HG03280 (cell line): ENCODE data around the gene CAMK1D.
"Not testable (repeated sequence)": the region's sequence is repeated elsewhere in the genome, so short reads cannot be mapped to it uniquely, and the experiment has no call there.

Experiments
- ATAC-seq: cut with Tn5 transposase; IDR thresholded peaks from one replicate; pipeline ENCODE4 v1.9.1; 2021; ENCODE audit warnings: mild to moderate bottlenecking, moderate library complexity; ENCODE audit not compliant: unreplicated experiment

CAMK1D gene

DNA sequence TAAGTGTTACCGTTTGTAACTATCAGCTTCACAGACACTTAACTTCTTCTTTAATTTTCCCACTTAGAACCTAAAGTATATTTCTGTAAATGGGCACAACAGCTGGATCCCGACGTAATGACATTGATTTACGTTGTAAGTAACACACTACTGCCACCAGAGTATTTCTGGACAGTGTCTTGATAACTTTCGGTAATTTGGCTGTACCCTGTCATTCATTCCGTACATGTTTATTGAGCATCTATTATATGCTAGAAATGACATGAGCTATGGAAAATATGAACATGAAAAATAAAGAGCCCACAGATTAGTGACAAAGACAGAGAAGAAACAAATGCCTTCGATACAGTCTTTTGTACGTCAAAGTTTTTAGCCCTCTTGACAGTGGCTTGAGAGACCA, 360.8 kb downstream of the CAMK1D start:
- ATAC-seq, result no peak

DNA sequence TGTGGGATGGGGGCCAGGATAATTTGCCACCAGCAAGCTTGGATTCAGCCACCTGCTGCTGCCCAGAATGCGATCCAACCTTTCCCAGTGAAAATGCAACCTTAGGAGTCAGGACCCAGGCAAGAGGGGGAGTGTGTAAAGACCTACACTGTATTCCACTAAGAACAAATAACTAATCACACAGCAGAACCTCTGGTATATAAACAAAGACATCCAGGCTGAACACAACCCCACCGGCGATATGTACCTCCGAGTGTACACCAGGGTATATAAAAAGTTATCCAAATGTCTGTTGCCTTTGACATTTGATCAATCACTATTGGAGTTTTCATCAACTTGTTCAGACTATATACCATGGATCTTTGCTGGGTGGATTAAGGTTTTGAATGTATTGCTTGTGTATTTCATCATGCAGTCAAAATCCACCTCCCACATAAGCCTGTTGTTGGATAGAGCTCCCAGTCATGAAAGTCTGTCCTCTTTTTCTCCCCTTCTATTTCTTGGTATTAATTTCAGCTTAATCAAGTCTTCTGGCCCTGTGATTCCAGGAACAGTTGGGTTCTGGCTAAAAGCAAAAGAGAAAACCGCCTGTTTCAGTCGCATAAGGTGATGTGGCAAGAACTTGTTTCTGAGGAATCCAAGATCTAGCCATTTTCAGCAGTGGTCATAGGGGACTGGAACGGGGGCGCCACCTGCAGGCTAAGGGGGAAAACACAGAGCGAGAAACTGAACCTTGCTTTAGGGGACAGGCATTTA, 361.4 kb downstream of the CAMK1D start:
- ATAC-seq, result peak; percentile 81

DNA sequence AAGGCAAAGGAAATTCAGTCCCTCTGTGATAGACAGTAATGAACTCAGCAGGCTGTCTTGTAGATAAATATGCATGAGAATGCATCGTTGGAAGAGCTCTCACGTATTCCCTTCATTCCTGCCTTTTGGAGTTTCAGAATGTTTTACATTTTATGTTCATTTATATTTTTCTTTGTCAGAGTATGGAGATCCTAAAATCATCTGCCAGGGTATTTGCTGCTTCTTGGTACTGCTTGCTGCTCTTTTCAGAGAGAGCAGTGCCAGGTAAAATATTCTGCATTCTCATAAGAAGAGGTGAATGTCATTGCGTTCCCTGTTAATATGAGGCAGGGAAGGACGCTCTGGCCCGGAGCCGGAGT, 362.0 kb downstream of the CAMK1D start:
- no peak for ATAC-seq

DNA sequence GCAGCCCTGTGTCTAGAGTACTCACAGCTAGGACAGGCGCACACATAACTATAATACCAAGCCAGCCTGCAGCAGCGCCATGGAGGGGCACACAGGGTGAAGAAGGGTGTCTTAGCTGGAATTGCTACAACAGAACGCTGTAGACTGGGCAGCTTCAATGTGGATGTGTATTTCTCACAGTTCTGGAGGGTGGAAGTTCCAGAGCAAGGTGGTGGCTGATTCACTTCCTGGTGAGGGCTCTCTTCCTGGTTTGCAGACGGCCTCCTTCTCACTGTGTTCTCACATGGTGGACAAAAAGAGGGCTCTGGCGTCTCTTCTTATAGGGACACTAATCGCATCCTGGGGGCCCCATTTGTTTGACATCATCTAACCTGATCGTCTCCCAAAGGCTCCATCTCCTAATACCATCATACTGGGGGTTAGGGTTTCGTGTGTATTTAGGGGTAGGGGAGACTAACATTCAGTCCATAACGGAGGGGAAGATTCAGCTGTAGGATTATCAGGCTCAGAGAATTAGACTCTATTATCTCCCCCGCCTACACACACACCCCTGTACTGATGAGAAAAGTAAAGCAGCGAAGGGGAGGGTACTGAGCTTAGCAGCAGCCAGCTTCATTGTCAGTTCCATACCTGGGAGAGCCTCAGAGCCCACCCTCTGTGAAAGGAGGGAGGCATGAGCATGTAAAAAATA, 363.1 kb downstream of the CAMK1D start:
- no peak for ATAC-seq

DNA sequence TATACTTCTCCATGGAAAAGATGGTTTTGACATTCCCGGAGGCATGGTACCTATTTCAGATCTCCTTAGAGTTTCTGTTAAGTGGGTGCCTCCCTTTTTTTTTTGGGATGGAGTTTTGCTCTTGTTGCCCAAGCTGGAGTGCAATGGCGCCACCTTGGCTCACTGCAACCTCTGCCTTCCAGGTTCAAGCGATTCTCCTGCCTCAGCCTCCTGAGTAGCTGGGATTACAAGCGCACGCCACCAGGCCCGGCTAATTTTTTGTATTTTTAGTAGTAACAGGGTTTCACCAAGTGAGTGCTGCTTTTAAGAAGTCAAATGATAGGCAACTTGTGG, 363.6 kb downstream of the CAMK1D start:
- ATAC-seq, result not testable (repeated sequence)

DNA sequence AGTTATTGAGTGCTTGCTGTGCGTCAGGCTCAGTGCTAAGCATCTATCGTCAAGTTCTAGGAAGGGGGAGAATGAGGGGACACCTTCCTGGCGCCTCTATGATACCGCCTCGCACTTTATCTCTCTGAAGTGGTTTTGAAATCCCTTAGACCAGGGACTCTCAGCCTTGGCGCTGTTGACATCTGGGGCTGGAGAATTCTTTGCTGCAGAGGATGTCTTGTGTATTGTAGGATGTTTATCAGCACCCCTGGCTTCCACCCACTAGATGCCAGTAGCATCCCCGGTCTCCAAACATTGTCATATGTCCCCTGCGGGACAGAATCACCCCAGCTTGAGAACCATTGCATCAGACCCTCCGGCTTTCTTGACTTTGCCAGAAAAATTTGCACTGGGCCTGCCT, 366.7 kb downstream of the CAMK1D start:
- ATAC-seq, result no peak

DNA sequence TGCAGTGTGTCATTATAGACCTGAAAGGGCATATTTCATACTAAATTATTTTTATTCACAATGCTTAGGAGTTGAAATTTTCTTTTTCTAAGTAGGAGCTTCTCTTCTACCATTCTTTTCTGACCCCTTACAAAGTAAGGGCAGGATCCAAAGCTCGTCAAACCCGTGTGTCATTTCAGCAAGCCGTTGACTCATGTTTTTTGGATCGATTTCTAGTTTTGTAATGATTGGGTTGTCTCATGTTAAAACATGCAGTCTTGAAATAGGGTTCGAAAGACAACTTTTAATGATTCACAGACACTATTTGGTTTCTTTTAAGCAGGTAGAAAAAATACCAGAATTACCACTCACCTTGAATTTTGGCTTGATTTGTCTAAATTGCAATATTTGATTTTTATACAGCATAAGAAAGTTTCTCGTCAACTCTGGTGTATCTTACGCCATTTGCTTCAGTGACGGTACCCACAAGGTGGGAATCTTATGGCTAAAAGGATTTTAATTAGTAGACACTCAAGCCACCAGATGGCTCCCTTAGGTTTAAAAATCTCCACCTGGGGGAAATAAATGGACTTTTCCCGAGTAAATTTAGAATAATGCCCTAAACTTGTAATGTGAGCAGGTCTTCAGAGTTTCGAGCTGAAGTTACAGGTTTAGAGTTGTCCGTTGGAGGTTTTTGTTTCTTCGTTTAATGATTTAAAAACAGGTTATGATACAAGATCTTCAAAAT, 368.8 kb downstream of the CAMK1D start:
- ATAC-seq, result no peak

DNA sequence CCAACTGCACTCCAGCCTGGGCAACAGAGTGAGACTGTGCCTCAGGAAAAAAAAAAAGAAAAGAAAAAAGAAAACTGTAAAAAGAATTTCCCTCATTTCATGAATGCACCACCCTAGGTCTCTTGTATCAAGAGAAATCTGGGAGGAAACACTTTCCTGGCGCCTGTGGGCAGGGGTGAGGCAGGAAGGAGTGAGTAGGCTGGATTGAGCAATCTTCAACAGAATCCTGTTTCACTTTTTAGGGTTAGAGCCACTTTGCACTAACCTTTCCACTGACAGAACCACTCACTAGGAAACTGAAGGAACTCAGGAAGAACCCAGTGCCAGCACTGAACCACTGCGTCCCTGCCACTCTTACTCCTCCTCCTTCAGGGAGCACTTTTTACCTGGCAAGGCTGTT, 370.0 kb downstream of the CAMK1D start:
- ATAC-seq, result no peak

DNA sequence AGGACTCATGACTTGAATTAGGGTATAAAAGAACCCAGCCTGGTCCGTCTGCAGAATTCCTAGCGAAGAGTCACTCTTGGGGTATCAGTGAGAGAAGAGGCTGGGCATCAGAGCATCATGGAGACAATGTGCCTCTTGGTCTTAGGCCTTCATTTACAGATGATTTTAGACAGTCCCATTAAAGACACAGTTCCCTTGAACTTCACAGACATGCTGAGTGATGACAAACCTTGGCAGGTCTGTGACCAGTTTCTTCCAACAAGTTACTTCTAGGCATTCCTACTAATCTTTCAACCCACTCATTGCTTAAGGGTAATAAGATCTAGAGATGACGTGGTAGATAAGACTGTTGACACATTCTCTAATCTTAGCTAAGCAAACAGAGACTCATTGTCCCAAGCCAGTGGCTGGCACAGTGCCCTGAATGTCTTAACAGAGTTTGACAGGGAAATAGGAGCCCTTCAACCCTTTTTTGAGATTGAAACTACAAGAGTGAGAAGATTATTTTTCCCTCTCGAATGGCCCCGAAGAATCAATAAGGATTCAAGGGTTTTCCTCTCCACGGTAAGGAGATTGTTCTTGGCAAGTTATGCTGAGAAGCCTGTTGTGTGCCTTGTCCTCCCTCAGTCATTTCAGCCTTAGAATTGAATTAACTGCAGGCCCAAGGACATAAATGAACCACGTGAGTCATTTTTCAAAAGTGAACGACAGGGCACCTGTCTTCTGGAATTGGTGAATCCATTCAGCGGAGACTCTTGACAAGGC, 371.1 kb downstream of the CAMK1D start:
- no peak for ATAC-seq

DNA sequence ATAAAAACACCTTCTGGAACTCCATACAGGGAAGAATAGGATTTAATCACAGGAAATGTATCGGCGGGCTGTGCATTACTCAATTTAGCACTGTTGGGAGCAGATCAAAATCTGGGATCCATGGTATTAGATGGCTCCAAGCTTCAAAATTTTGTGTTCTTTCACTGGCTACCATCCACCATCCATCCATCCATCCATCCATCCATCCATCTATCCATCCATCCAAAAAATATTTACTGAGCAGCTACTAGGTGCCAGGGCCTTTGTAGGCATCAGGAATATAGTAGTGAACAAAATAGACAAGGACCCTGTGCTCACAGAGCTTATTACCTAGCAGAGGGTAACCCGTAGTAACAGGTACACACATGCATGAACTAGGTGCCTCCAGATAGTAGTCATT, 372.0 kb downstream of the CAMK1D start:
- ATAC-seq, result no peak

DNA sequence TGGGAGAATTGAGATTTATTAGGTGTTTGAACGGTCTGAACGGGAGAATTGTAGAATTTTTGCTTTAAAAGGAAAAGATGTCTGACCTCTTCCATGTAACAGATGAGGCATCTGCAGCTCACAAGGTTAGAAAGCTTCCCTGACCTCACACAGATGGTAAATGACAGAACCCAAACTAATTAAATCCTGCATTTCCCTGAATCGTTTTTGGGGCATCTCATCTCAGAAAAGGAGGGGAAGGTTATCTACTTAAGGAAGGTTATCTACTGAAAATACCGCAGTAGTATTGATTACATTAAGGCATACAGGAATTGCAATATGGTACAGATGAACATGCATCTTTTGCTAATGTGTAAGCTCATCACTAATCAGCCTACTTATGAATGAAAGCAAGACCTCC, 373.9 kb downstream of the CAMK1D start:
- no peak for ATAC-seq

DNA sequence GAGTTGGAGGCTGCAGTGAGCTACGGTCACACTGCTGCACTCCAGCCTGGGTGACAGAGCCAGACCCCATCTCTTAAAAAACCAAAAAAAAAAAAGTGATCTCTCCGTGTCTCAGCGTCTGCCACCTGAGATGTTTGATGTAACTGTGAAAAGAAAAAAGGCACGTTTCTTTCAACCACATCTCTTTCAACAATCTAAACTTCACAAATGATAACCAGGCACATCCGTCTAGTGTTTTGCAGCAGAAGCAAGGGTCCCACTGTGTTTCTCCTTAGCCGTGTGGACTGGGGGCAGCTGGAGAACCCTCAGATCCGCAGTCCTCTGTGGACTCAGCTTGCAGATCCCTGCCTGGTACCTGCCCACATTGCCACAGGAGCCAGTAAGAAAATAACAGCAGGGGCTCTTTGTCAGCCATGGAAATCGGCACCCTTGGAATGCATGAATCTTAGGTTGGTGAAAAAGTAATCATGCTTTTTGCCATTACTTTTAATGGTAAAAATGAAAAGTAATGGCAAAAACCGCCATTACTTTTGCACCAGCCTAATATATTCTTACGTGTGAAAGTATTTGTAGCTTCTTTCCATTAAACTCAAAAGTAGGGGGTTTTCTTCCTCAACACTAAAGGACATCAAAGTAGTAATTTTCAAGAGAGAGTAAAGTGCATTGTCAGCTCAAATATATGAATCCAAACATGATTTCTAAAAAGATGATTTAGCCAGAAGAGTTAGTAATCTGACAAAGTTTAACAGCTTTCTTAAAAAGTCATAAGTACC, 375.6 kb downstream of the CAMK1D start:
- ATAC-seq, result no peak

DNA sequence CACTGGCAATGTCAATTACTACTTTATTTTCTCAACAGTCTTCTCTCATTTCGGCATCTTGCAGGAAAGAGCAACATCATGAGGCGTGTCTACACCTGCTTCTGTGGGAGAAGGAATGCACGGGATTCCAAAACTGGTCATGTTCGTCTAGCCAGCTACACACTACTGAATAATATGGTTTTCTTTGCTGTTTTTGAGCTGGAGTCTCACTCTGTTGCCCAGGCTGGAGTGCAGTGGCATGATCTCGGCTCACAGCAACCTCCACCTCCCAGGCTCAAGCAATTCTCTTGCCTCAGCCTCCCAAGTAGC, 376.2 kb downstream of the CAMK1D start:
- not testable (repeated sequence) for ATAC-seq

DNA sequence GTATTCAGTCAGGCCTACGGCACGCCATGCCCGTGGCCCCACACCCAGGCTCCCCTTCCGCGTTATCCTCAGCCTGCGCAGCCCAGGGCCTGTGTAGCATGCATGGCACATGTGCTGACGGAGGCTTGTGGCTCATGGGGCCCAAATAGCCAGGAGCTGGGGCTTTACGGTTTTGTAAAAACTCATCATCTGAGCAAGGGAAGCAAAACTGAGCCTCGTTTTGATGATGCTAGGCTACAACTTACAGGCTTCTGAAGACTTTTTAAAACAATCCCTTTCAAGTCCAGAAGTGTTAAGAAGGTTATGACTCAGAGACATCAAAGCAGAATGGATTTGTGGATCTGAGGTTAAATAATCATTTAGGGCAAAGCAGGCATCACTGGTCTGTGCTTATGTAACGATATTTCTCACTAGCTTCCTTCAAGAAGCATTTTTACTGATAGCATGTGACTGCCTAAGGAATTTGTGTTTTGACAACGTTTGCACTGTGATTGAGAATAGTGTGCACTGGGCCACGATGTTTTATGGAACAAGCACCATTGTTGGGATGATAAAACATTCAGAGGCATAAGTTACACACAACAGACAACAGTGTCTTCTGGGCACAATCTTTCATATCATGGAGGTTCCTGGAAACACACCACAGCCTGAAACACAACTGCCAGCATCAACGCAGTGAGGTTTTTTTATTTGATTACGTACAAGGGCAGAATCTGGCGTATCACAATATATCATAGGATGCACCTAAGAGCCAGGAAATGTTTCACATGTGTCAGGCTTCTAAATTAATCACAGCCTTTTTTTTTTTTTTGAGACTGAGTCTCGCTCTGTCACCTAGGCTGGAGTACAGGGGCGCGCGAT, 377.9 kb downstream of the CAMK1D start:
- no peak for ATAC-seq

DNA sequence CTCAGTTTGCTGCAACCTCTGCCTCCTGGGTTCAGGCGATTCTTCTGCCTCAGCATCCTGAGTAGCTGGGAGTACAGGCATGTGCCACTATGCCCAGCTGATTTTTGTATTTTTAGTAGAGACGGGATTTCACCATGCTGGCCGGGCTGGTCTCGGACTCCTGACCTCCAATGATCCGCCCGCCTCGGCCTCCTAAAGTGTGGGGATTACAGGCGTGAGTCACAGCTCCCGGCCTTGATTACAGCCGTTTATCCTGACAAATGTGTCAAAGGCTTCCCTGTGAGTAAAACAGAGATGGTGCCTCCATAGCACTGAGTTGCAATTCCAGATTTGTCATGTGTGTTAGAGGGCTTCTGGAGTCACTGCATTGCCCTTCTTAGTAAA, 378.5 kb downstream of the CAMK1D start:
- no peak for ATAC-seq

DNA sequence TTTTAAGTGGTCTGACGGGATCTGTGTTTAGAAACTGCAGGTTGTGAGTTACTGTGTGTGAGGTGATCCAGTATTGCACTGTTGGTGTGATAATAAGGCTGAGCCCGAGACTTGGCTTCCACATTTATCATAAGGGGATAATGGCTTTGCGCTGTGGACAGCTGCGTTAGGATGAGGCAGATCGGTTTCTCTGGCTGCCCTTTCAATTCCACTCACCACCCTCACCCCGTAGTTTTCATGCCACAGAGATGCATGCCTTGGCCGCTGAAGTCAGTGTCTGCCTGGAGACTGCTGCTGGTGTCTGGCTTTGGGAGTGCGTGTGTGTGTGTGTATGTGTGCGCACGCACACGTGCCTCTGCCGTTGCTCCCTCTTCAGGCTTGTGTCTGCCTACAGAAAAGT, 379.1 kb downstream of the CAMK1D start:
- no peak for ATAC-seq

DNA sequence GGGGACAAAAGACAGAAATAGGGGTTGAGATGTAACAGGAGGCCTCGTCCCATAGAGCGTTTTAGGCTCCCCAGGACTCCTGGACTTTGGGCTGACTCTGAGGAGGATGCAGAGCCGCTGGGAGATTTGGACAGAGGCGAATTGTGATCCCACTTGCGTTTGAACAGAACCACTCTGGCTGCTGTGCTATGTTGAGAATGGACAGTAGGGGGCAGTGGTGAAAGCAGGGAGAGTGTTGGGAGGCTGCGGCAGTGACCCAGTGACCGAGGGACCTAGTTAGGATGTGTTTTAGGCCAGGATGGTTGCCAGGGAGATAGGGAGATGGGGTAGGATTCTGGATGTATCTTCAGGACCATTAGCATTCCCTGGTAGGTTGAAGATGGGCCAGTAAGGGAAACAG, 380.5 kb downstream of the CAMK1D start:
- ATAC-seq, result no peak

DNA sequence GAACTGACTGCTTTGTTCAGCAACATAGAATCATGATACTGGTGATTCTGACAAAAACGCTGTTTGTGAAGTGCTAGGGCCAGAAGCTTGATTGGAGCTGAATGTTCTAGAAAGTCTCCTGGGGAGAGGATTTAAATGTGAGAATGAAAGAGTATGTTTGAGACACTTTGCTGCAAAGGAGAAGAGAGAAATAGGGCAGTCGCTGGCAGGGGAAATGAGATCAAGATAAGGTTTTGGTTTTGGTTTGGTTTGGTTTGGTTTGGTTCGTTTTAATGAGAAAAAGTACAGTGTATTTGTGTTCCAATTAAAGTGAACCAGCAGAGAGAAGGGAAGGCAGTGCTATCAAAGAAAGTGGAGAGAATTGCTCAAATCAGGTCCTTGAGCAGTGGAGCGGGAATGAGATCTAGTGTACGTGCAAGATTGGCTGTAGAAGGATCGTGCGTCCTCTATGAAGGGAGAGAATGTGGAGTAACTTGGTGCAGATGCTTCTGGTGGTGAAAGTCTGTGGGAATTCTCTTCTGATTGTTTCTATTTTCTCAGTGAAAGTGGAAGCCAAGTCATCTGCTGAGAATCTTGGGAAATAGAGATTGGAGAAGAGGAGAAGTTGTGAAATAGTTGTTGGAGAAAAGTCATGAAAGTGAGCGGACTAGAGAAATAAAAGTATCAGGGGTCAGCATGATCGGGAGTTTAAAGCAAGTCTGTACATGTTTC, 381.6 kb downstream of the CAMK1D start:
- ATAC-seq, result no peak

DNA sequence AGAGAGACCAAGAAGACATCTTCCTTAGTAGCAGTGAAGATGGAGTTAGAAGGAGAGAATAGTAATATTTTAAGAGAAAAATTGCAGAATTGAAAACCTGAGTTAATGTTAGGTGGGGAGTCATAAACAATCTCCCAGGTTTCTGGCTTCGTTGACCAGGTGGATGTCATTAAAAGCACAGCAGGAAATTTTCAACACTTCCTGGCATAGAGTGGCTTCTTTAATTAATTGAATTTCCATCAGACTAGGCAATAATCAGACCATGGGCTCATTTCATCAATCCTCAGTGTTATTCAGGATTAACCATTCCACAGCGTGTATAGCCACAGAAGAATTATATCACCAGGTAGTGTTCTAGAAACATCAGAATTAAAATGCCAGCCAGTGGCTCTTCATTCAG, 383.9 kb downstream of the CAMK1D start:
- no peak for ATAC-seq
